Body of pancreas (tissue), 4 donors: Measurements from ENCODE around the gene SLC38A5.

Source experiments
- POLR2A ChIP-seq, 3 donors: fragments of 450-650 bp; IDR thresholded peaks; one replicate each; pipeline ENCODE4 v1.6.1; 2016; ENCODE audit warnings: antibody characterized with exemption in 3 of 3, mild to moderate bottlenecking in 2 of 3
- TF ChIP-seq, protein P1 (sequence below), 7 experiments: fragments of 450-650 bp in 4 of 7; fragments of 200-600 bp in 3 of 7; sonication (generic) in 3 of 7; IDR thresholded peaks; one replicate each; pipeline ENCODE4 v1.5.1; 2016 to 2019; ENCODE audit warnings: antibody characterized with exemption in 7 of 7

DNA sequence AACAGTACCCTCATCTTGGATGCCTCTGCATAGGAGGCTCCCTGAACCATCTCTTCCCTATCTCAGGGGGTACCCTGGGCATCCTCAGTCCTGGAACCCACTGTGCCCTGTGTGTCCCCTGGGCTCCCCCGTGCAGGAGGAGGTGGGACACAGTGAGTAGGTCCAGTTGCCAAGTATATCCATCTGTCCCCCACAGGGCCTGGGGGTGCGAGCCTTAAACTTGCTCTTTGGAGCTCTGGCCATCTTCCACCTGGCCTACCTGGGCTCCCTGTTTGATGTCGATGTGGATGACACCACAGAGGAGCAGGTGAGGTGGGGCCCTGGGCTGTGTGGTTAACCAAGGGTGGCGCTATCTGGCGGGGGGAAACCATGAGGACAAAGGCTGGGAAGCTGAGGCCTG is 46.9 kb upstream of the SLC38A5 start:
- TF ChIP-seq, protein P1, sequence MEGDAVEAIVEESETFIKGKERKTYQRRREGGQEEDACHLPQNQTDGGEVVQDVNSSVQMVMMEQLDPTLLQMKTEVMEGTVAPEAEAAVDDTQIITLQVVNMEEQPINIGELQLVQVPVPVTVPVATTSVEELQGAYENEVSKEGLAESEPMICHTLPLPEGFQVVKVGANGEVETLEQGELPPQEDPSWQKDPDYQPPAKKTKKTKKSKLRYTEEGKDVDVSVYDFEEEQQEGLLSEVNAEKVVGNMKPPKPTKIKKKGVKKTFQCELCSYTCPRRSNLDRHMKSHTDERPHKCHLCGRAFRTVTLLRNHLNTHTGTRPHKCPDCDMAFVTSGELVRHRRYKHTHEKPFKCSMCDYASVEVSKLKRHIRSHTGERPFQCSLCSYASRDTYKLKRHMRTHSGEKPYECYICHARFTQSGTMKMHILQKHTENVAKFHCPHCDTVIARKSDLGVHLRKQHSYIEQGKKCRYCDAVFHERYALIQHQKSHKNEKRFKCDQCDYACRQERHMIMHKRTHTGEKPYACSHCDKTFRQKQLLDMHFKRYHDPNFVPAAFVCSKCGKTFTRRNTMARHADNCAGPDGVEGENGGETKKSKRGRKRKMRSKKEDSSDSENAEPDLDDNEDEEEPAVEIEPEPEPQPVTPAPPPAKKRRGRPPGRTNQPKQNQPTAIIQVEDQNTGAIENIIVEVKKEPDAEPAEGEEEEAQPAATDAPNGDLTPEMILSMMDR (IDR thresholded peaks at IDR 0.05) = no peak
- no peak for TF ChIP-seq POLR2A (IDR thresholded peaks at IDR 0.05)
